ENCODE results near the gene OPCML. TPM values are rescaled to one million over a fixed set of nuclear protein-coding genes. Genes with fewer than 3 reads are reported as not detected.

The OPCML gene
- total RNA-seq, 1 donor from 2014 or later: 2.7 TPM

DNA sequence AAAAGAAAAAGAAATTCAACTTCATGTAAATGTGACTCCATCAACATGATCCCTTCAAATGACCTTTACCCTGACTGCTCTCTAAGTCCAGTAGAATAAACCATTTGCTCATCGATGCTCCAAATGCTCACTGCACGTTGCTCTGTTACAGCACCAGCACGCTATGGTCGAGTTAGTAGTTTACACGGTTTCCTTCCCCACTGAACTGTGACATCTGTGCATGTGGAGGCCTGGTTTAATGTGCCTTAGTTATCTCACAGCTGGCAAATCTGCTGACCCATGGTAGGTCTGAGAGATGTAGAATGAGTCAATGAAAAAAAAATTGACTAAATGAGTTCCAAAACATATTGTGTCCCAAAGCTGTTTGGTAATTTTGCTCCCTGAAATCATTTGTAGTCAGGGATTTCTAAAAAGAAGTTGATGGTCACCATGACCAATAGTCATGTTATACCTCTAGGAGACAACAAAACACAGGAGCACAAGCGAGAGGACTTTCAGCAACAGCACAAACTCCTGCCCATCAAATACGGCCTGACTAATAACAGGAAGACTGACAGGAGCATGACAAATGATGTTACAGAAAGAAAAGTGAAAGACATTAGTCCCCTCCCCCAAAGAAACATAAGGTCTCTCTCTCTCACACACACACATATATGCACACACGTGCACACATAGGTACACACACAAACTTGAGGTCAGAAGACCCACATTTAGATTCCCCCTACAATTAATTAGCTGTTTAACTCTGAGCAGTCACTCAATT is 624.5 kb downstream of the OPCML start:
- H3K27ac Mint-ChIP-seq (ENCODE audit: unreplicated experiment): no peak overlapping the region
- H3K36me3 Mint-ChIP-seq (ENCODE audit: low read depth): no peaks in the 10 kb centered on the region
- no peaks in the 10 kb centered on the region for H3K27me3 Mint-ChIP-seq (ENCODE audit: low read depth)
- peaks cover 3% of the 10 kb centered on the region for H3K9me3 Mint-ChIP-seq (ENCODE audit: low read depth)
- H3K4me1 Mint-ChIP-seq (ENCODE audit: low read depth): peaks cover 19% of the 10 kb centered on the region
- H3K4me3 Mint-ChIP-seq (ENCODE audit: unreplicated experiment): no peak overlapping the region
- DNase-seq (ENCODE audit: low spot score): no peak
- TF ChIP-seq, protein P1, sequence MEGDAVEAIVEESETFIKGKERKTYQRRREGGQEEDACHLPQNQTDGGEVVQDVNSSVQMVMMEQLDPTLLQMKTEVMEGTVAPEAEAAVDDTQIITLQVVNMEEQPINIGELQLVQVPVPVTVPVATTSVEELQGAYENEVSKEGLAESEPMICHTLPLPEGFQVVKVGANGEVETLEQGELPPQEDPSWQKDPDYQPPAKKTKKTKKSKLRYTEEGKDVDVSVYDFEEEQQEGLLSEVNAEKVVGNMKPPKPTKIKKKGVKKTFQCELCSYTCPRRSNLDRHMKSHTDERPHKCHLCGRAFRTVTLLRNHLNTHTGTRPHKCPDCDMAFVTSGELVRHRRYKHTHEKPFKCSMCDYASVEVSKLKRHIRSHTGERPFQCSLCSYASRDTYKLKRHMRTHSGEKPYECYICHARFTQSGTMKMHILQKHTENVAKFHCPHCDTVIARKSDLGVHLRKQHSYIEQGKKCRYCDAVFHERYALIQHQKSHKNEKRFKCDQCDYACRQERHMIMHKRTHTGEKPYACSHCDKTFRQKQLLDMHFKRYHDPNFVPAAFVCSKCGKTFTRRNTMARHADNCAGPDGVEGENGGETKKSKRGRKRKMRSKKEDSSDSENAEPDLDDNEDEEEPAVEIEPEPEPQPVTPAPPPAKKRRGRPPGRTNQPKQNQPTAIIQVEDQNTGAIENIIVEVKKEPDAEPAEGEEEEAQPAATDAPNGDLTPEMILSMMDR (IDR thresholded peaks at IDR 0.05): no peak

DNA sequence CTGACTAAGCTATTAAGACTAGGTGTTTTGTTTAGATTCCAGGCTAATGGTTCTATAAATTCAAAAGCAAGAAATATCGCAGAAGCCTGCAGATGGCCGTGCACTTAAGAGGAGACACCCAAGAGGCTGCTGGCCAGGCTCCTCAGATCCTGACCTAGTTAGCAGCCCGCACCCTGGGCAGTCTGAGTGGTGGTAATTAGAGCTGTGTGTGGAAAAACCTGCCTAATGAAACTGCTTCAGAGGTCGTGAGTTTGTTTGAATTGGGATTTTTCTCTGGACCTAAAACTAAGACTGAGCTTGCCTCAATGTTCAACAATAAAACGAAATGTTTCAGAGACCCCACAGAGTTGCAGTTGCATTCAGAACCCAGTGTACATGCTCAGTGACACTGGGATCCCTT is 627.7 kb downstream of the OPCML start:
- Mint-ChIP-seq H3K4me3 (ENCODE audit: unreplicated experiment) (no peak overlapping the region), H3K36me3 (ENCODE audit: low read depth) (no peaks in the 10 kb centered on the region), H3K9me3 (ENCODE audit: low read depth) (peaks cover 3% of the 10 kb centered on the region), H3K4me1 (ENCODE audit: low read depth) (peaks cover 13% of the 10 kb centered on the region), H3K27ac (ENCODE audit: unreplicated experiment) (no peak overlapping the region), H3K27me3 (ENCODE audit: low read depth) (no peaks in the 10 kb centered on the region)
- TF ChIP-seq, protein P1 (IDR thresholded peaks at IDR 0.05): no peak
- no peak for DNase-seq (ENCODE audit: low spot score)

DNA sequence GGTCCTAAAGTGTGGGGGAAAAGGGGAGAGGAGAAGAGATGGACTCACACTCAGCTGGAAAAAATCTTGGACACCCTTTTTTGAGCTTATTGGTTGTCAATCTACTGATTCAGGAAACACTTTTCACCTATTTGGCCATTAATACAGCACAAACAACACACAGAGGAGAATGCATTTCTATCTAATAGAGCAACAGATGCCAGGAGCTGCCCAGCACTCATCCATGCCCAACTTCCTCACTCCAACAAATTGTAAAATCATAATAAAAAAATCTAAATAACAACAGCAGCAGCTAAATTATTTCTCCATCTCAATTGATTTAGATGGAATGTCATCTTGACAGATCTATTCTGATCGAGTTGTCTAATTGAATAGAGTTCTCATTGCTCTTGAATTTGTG is 628.2 kb downstream of the OPCML start:
- TF ChIP-seq, protein P1 (IDR thresholded peaks at IDR 0.05): no peak
- no peak for DNase-seq (ENCODE audit: low spot score)
- Mint-ChIP-seq H3K27ac (ENCODE audit: unreplicated experiment) (no peak overlapping the region), H3K9me3 (ENCODE audit: low read depth) (peaks cover 3% of the 10 kb centered on the region), H3K27me3 (ENCODE audit: low read depth) (no peaks in the 10 kb centered on the region), H3K4me3 (ENCODE audit: unreplicated experiment) (no peak overlapping the region), H3K4me1 (ENCODE audit: low read depth) (peaks cover 11% of the 10 kb centered on the region), H3K36me3 (ENCODE audit: low read depth) (no peaks in the 10 kb centered on the region)

DNA sequence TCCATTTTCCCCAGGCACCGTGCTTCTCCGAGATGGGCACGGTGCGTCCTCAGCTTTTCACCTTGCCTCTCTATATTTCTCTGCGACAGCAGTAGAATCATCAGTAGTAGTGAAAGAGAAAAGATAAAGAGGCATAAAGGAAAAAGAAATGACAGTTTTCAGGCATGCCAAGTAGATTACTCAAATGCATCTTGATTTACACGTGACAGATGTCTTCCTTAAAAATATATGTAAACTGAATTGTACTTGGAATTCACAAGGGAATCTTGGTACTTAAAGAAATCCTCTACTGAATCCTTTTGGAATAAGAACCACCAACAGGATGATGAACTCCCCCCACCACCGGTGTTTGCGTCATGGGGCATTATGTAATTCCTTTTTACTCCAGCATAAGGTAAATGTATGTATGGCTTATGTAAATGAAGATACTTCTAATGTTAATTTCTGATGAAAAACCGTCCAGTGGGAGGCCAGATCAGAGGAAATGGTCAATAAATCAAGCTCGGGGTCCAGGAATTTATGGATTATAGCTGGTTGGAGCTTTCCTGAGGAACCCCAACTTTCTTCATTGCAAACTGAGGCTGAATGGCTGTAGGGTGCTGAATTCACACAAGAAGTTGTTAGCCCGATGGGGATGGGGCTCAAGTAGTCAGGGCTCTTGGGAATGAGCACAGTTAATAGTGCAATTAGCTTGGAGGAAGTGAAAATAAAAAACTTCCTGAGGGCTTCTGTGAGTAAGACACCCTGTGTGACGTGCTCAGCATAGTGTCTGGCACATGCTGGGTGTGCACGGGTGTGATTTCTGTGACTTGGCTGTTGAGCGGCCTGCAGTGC is 630.4 kb downstream of the OPCML start:
- Mint-ChIP-seq H3K4me3 (ENCODE audit: unreplicated experiment) (no peak overlapping the region), H3K36me3 (ENCODE audit: low read depth) (no peaks in the 10 kb centered on the region), H3K27me3 (ENCODE audit: low read depth) (no peaks in the 10 kb centered on the region), H3K9me3 (ENCODE audit: low read depth) (peaks cover 3% of the 10 kb centered on the region), H3K4me1 (ENCODE audit: low read depth) (peaks cover 14% of the 10 kb centered on the region), H3K27ac (ENCODE audit: unreplicated experiment) (peak overlapping the region; percentile 39)
- no peak for DNase-seq (ENCODE audit: low spot score)
- TF ChIP-seq, protein P1 (IDR thresholded peaks at IDR 0.05): no peak

DNA sequence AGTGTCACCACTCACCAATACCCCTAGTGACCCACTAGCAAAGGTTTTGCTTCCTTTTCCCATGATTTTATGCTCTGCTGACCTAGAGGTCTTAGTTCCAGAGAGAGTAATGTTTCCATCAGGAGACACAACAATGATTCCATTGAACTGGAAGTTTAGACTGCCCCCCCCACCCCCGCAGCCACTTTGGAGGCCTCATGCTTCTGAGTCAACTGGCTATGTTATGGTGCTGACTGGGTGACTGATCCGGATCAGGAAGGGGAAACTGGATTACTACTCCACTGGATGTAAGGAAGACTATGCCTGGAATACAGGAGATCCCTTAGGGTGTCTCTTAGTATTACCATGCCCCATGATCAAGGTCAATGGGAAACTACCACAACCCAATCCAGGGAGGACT is 633.6 kb downstream of the OPCML start:
- Mint-ChIP-seq H3K4me1 (ENCODE audit: low read depth) (peaks cover 22% of the 10 kb centered on the region), H3K36me3 (ENCODE audit: low read depth) (no peaks in the 10 kb centered on the region)

More for the DNA sequence above, 633.6 kb downstream of the OPCML start:
- H3K27ac Mint-ChIP-seq (ENCODE audit: unreplicated experiment): no peak overlapping the region
- TF ChIP-seq, protein P1 (IDR thresholded peaks at IDR 0.05): no peak
- H3K27me3 Mint-ChIP-seq (ENCODE audit: low read depth): no peaks in the 10 kb centered on the region
- H3K9me3 Mint-ChIP-seq (ENCODE audit: low read depth): peaks cover under 1% of the 10 kb centered on the region
- H3K4me3 Mint-ChIP-seq (ENCODE audit: unreplicated experiment): no peak overlapping the region
- DNase-seq (ENCODE audit: low spot score): no peak
